Left forelimb (tissue), 1 donor: ENCODE data around the gene ARL14EPL.

Experiments used
- DNase-seq: peaks from one replicate; pipeline ENCODE4 v3.0.0-alpha.2; 2018; ENCODE audit warnings: low spot score

Gene ARL14EPL

GRCh38 chr5:116032094-116032517, at the start of gene ARL14EPL:
ARL14EPL (plus strand) TSS chr5:116032472; CDS start chr5:116051466, 18,994 bp downstream.
- DNase-seq: no peak

- no peak for DNase-seq
These were observed 48.8 kb upstream of the ARL14EPL start for GRCh38 chr5:115983519-115983918.

GRCh38 chr5:115985802-115986757, 46.2 kb upstream of the ARL14EPL start:
- DNase-seq: no peak

GRCh38 chr5:115988002-115988401, 44.3 kb upstream of the ARL14EPL start:
- DNase-seq: no peak

- DNase-seq: no peak
These were observed 39.4 kb upstream of the ARL14EPL start for GRCh38 chr5:115992848-115993350.

GRCh38 chr5:115995351-115995750, 36.9 kb upstream of the ARL14EPL start:
- no peak for DNase-seq

- no peak for DNase-seq
These were observed 30.0 kb upstream of the ARL14EPL start for GRCh38 chr5:116002116-116002906.

- no peak for DNase-seq
These were observed 28.0 kb upstream of the ARL14EPL start for GRCh38 chr5:116004248-116004647.

- DNase-seq: no peak
These were observed 22.5 kb upstream of the ARL14EPL start for GRCh38 chr5:116009806-116010205.

- DNase-seq: no peak
These were observed 21.2 kb upstream of the ARL14EPL start for GRCh38 chr5:116011046-116011445.

GRCh38 chr5:116013207-116013785, 19.0 kb upstream of the ARL14EPL start:
- DNase-seq: no peak

- DNase-seq: no peak
These were observed 18.3 kb upstream of the ARL14EPL start for GRCh38 chr5:116013936-116014335.

GRCh38 chr5:116023619-116024018, 8.7 kb upstream of the ARL14EPL start:
- no peak for DNase-seq

- no peak for DNase-seq
These were observed 6.4 kb upstream of the ARL14EPL start for GRCh38 chr5:116025866-116026265.

GRCh38 chr5:116032991-116033390, 719 bp downstream of the ARL14EPL start:
- no peak for DNase-seq

- no peak for DNase-seq
These were observed 2.9 kb downstream of the ARL14EPL start for GRCh38 chr5:116035123-116035522.

GRCh38 chr5:116037236-116037822, 5.1 kb downstream of the ARL14EPL start:
- DNase-seq: no peak

- DNase-seq: no peak
These were observed 6.5 kb downstream of the ARL14EPL start for GRCh38 chr5:116038817-116039216.

GRCh38 chr5:116042375-116042774, 10.1 kb downstream of the ARL14EPL start:
- no peak for DNase-seq

- DNase-seq: no peak
These were observed 11.8 kb downstream of the ARL14EPL start for GRCh38 chr5:116044073-116044472.

- DNase-seq: no peak
These were observed 13.5 kb downstream of the ARL14EPL start for GRCh38 chr5:116045821-116046220.

GRCh38 chr5:116046261-116046660, 14.0 kb downstream of the ARL14EPL start:
- DNase-seq: no peak
